ENCODE measurements around the gene PCSK7.
"Not testable (repeated sequence)": the region's sequence is repeated elsewhere in the genome, so short reads cannot be mapped to it uniquely, and the experiment has no call there.

PCSK7 gene

GRCh38 chr11:117183724-117184349, 48.0 kb downstream of the PCSK7 start:
- DNase-seq (ENCODE audit: low read depth): no peak

- DNase-seq (ENCODE audit: low read depth): not testable (repeated sequence)
Observed at GRCh38 chr11:117183178-117183577, 48.7 kb downstream of the PCSK7 start.

GRCh38 chr11:117182551-117182935, 49.3 kb downstream of the PCSK7 start:
- no peak for DNase-seq (ENCODE audit: low read depth)

GRCh38 chr11:117181586-117182550, 50.0 kb downstream of the PCSK7 start:
- DNase-seq (ENCODE audit: low read depth): no peak

- DNase-seq (ENCODE audit: low read depth): peak; percentile 58
Observed at GRCh38 chr11:117180661-117181585, 51.0 kb downstream of the PCSK7 start.

- no peak for DNase-seq (ENCODE audit: low read depth)
Observed at GRCh38 chr11:117180020-117180419, 51.9 kb downstream of the PCSK7 start.

- peak; percentile 28 for DNase-seq (ENCODE audit: low read depth)
Observed at GRCh38 chr11:117179048-117179999, 52.5 kb downstream of the PCSK7 start.

- DNase-seq (ENCODE audit: low read depth): peak; percentile 83
Observed at GRCh38 chr11:117178210-117179034, 53.5 kb downstream of the PCSK7 start, which contains the start of gene SIDT2. SIDT2 (plus strand) TSS chr11:117178743; CDS start chr11:117179264, 521 bp downstream.

GRCh38 chr11:117177534-117178209, 54.2 kb downstream of the PCSK7 start:
- no peak for DNase-seq (ENCODE audit: low read depth)

GRCh38 chr11:117176186-117176585, 55.7 kb downstream of the PCSK7 start:
- DNase-seq (ENCODE audit: low read depth): no peak

GRCh38 chr11:117175781-117176180, 56.1 kb downstream of the PCSK7 start:
- no peak for DNase-seq (ENCODE audit: low read depth)

GRCh38 chr11:117175104-117175503, 56.8 kb downstream of the PCSK7 start:
- DNase-seq (ENCODE audit: low read depth): no peak

- DNase-seq (ENCODE audit: low read depth): no peak
Observed at GRCh38 chr11:117172724-117173421, 59.0 kb downstream of the PCSK7 start.

GRCh38 chr11:117171404-117172061, 60.3 kb downstream of the PCSK7 start:
- no peak for DNase-seq (ENCODE audit: low read depth)

- no peak for DNase-seq (ENCODE audit: low read depth)
Observed at GRCh38 chr11:117171007-117171403, 60.9 kb downstream of the PCSK7 start.

- no peak for DNase-seq (ENCODE audit: low read depth)
Observed at GRCh38 chr11:117170210-117170609, 61.7 kb downstream of the PCSK7 start.

GRCh38 chr11:117169736-117170135, 62.1 kb downstream of the PCSK7 start:
- DNase-seq (ENCODE audit: low read depth): no peak

GRCh38 chr11:117166491-117166890, 65.4 kb downstream of the PCSK7 start:
- no peak for DNase-seq (ENCODE audit: low read depth)

All from T follicular helper cell (primary cell).